ENCODE data around the gene MYT1. TPM values are rescaled to one million over a fixed set of nuclear protein-coding genes. Genes with fewer than 3 reads are reported as not detected.

MYT1 gene
- total RNA-seq, 1 donor, result not detected

GRCh38 chr20:64156136-64156885, 7.9 kb upstream of the MYT1 start:
- no peaks in the 10 kb centered on the region for H3K9me3 ChIP-seq (ENCODE audit: low read depth, low read length)
- H3K4me3 ChIP-seq (ENCODE audit: low read length), result no peak overlapping the region
- peaks cover 8% of the 10 kb centered on the region for H3K27me3 ChIP-seq (ENCODE audit: insufficient read depth, low read length)
- H3K4me1 ChIP-seq (ENCODE audit: insufficient read depth, low read length), result no peaks in the 10 kb centered on the region

- Histone ChIP-seq H3K4me1 (ENCODE audit: insufficient read depth, low read length) (no peaks in the 10 kb centered on the region), H3K4me3 (ENCODE audit: low read length) (no peak overlapping the region), H3K9me3 (ENCODE audit: low read depth, low read length) (no peaks in the 10 kb centered on the region), H3K27me3 (ENCODE audit: insufficient read depth, low read length) (peaks cover 16% of the 10 kb centered on the region)
Observed at GRCh38 chr20:64156886-64157875, 7.1 kb upstream of the MYT1 start.

GRCh38 chr20:64157878-64158277, 6.4 kb upstream of the MYT1 start:
- H3K4me3 ChIP-seq (ENCODE audit: low read length), result no peak overlapping the region
- no peaks in the 10 kb centered on the region for H3K4me1 ChIP-seq (ENCODE audit: insufficient read depth, low read length)
- no peaks in the 10 kb centered on the region for H3K9me3 ChIP-seq (ENCODE audit: low read depth, low read length)
- H3K27me3 ChIP-seq (ENCODE audit: insufficient read depth, low read length), result peaks cover 23% of the 10 kb centered on the region

GRCh38 chr20:64158346-64159285, 5.6 kb upstream of the MYT1 start:
- H3K9me3 ChIP-seq (ENCODE audit: low read depth, low read length), result no peaks in the 10 kb centered on the region
- no peaks in the 10 kb centered on the region for H3K4me1 ChIP-seq (ENCODE audit: insufficient read depth, low read length)
- no peak overlapping the region for H3K4me3 ChIP-seq (ENCODE audit: low read length)
- H3K27me3 ChIP-seq (ENCODE audit: insufficient read depth, low read length), result peaks cover 25% of the 10 kb centered on the region

- Histone ChIP-seq H3K9me3 (ENCODE audit: low read depth, low read length) (no peaks in the 10 kb centered on the region), H3K27me3 (ENCODE audit: insufficient read depth, low read length) (peaks cover 25% of the 10 kb centered on the region), H3K4me1 (ENCODE audit: insufficient read depth, low read length) (no peaks in the 10 kb centered on the region), H3K4me3 (ENCODE audit: low read length) (no peak overlapping the region)
Observed at GRCh38 chr20:64159286-64159680, 5.0 kb upstream of the MYT1 start.

GRCh38 chr20:64159711-64160110, 4.5 kb upstream of the MYT1 start:
- Histone ChIP-seq H3K4me1 (ENCODE audit: insufficient read depth, low read length) (no peaks in the 10 kb centered on the region), H3K9me3 (ENCODE audit: low read depth, low read length) (no peaks in the 10 kb centered on the region), H3K4me3 (ENCODE audit: low read length) (no peak overlapping the region), H3K27me3 (ENCODE audit: insufficient read depth, low read length) (peaks cover 25% of the 10 kb centered on the region)

- H3K4me1 ChIP-seq (ENCODE audit: insufficient read depth, low read length), result no peaks in the 10 kb centered on the region
- H3K9me3 ChIP-seq (ENCODE audit: low read depth, low read length), result no peaks in the 10 kb centered on the region
- no peak overlapping the region for H3K4me3 ChIP-seq (ENCODE audit: low read length)
- H3K27me3 ChIP-seq (ENCODE audit: insufficient read depth, low read length), result peaks cover 25% of the 10 kb centered on the region
Observed at GRCh38 chr20:64160118-64160517, 4.1 kb upstream of the MYT1 start.

GRCh38 chr20:64160526-64161355, 3.5 kb upstream of the MYT1 start:
- H3K9me3 ChIP-seq (ENCODE audit: low read depth, low read length), result no peaks in the 10 kb centered on the region
- H3K4me1 ChIP-seq (ENCODE audit: insufficient read depth, low read length), result no peaks in the 10 kb centered on the region
- H3K4me3 ChIP-seq (ENCODE audit: low read length), result no peak overlapping the region
- peaks cover 25% of the 10 kb centered on the region for H3K27me3 ChIP-seq (ENCODE audit: insufficient read depth, low read length)

- Histone ChIP-seq H3K4me3 (ENCODE audit: low read length) (no peak overlapping the region), H3K27me3 (ENCODE audit: insufficient read depth, low read length) (peaks cover 25% of the 10 kb centered on the region), H3K4me1 (ENCODE audit: insufficient read depth, low read length) (no peaks in the 10 kb centered on the region), H3K9me3 (ENCODE audit: low read depth, low read length) (no peaks in the 10 kb centered on the region)
Observed at GRCh38 chr20:64161356-64162238, 2.7 kb upstream of the MYT1 start.

GRCh38 chr20:64162239-64162910, 1.9 kb upstream of the MYT1 start:
- no peak overlapping the region for H3K4me3 ChIP-seq (ENCODE audit: low read length)
- no peaks in the 10 kb centered on the region for H3K9me3 ChIP-seq (ENCODE audit: low read depth, low read length)
- H3K4me1 ChIP-seq (ENCODE audit: insufficient read depth, low read length), result no peaks in the 10 kb centered on the region
- peaks cover 25% of the 10 kb centered on the region for H3K27me3 ChIP-seq (ENCODE audit: insufficient read depth, low read length)

- Histone ChIP-seq H3K4me1 (ENCODE audit: insufficient read depth, low read length) (no peaks in the 10 kb centered on the region), H3K27me3 (ENCODE audit: insufficient read depth, low read length) (peaks cover 25% of the 10 kb centered on the region), H3K4me3 (ENCODE audit: low read length) (no peak overlapping the region), H3K9me3 (ENCODE audit: low read depth, low read length) (no peaks in the 10 kb centered on the region)
Observed at GRCh38 chr20:64163776-64164122, 503 bp upstream of the MYT1 start.

GRCh38 chr20:64165866-64166600, 1.8 kb downstream of the MYT1 start:
- H3K27me3 ChIP-seq (ENCODE audit: insufficient read depth, low read length), result peaks cover 20% of the 10 kb centered on the region
- H3K4me3 ChIP-seq (ENCODE audit: low read length), result no peak overlapping the region
- no peaks in the 10 kb centered on the region for H3K9me3 ChIP-seq (ENCODE audit: low read depth, low read length)
- H3K4me1 ChIP-seq (ENCODE audit: insufficient read depth, low read length), result no peaks in the 10 kb centered on the region

Measured in mononuclear cell (primary cell).